Stomach (tissue), 4 donors: ENCODE results near the gene SLC4A1AP.

Experiments used
- EP300 ChIP-seq: sonication (generic); formaldehyde crosslinking; IDR thresholded peaks from one replicate; pipeline ENCODE4 v1.6.1; 2017; ENCODE audit warnings: antibody characterized with exemption
- POLR2AphosphoS5 ChIP-seq, 3 donors: sonication (generic); formaldehyde crosslinking; IDR thresholded peaks; one replicate each; pipeline ENCODE4 v1.6.1; 2016; ENCODE audit warnings: antibody characterized with exemption in 3 of 3
- TF ChIP-seq, protein P1 (sequence below), 7 experiments: fragments of 450-650 bp in 4 of 7; fragments of 200-600 bp in 3 of 7; sonication (generic) in 3 of 7; IDR thresholded peaks; one replicate each; pipeline ENCODE4 v1.5.1; 2016 to 2019; ENCODE audit warnings: antibody characterized with exemption in 7 of 7, control low read depth in 2 of 7, mild to moderate bottlenecking in 1 of 7

GRCh38 chr2:27716301-27717069, 52.8 kb downstream of the SLC4A1AP start:
- TF ChIP-seq POLR2AphosphoS5 (IDR thresholded peaks at IDR 0.05), result no peak
- TF ChIP-seq, protein P1, sequence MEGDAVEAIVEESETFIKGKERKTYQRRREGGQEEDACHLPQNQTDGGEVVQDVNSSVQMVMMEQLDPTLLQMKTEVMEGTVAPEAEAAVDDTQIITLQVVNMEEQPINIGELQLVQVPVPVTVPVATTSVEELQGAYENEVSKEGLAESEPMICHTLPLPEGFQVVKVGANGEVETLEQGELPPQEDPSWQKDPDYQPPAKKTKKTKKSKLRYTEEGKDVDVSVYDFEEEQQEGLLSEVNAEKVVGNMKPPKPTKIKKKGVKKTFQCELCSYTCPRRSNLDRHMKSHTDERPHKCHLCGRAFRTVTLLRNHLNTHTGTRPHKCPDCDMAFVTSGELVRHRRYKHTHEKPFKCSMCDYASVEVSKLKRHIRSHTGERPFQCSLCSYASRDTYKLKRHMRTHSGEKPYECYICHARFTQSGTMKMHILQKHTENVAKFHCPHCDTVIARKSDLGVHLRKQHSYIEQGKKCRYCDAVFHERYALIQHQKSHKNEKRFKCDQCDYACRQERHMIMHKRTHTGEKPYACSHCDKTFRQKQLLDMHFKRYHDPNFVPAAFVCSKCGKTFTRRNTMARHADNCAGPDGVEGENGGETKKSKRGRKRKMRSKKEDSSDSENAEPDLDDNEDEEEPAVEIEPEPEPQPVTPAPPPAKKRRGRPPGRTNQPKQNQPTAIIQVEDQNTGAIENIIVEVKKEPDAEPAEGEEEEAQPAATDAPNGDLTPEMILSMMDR (IDR thresholded peaks at IDR 0.05), result no peak
- TF ChIP-seq EP300, result no peak
